Measurements from ENCODE around the gene LRP1-AS.

DNA sequence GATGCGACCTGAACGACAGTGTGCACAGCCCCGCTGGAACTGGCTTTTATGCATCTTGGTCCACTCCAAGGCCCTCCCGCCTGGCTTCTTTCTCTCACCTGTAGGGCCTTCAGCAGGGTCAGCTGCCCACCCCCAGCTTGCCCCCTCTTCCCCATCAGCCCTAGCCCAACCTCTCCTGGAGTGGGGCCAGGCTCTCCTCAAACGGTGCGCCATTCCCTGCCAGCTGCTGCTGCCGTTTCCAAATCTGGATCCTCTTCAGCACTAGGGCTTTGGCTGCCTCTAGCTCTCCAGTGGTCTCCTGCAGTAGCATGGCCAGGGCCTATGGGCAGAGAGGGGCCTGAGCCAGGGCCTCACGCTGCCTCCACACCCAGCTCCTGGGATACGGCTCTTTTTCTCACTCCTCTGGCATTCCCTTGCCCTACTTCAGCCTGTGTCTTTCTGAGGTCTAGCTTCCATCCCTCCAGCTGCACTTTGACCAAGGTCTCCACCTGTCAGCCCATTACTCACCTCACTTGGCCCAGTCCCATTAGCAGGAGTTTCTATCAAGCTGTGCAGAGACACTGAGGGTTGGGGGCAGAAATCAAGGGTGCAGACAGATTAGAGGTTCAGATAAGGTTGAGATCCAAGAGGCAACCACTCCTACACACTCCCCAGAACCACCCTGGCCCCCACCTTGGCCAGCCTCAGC, 41.3 kb downstream of the LRP1-AS start:
- TF ChIP-seq, protein P1, sequence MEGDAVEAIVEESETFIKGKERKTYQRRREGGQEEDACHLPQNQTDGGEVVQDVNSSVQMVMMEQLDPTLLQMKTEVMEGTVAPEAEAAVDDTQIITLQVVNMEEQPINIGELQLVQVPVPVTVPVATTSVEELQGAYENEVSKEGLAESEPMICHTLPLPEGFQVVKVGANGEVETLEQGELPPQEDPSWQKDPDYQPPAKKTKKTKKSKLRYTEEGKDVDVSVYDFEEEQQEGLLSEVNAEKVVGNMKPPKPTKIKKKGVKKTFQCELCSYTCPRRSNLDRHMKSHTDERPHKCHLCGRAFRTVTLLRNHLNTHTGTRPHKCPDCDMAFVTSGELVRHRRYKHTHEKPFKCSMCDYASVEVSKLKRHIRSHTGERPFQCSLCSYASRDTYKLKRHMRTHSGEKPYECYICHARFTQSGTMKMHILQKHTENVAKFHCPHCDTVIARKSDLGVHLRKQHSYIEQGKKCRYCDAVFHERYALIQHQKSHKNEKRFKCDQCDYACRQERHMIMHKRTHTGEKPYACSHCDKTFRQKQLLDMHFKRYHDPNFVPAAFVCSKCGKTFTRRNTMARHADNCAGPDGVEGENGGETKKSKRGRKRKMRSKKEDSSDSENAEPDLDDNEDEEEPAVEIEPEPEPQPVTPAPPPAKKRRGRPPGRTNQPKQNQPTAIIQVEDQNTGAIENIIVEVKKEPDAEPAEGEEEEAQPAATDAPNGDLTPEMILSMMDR (IDR thresholded peaks at IDR 0.05; ENCODE audit: insufficient read depth, low read depth, low read length): no peak
- TF ChIP-seq EZH2 (IDR thresholded peaks at IDR 0.05; ENCODE audit: insufficient read depth, low read length): no peak
